Brain microvascular endothelial cell (primary cell): ENCODE data around the gene PTAFR.

Experiments
- DNase-seq: peaks from one replicate; pipeline ENCODE4 v3.0.0-alpha.2; 2020
- H3K27ac ChIP-seq: fragments of 250-450 bp; sonication (Bioruptor Pico); 2 replicates; pipeline ENCODE4 v1.5.1; 2020; ENCODE audit warnings: mild to moderate bottlenecking, moderate library complexity
- H3K27me3 ChIP-seq: fragments of 250-450 bp; sonication (Bioruptor Pico); replicated peaks from 2 replicates; pipeline ENCODE4 v1.5.1; 2020; ENCODE audit warnings: mild to moderate bottlenecking
- H3K36me3 ChIP-seq: fragments of 250-450 bp; sonication (Bioruptor Pico); replicated peaks from 2 replicates; pipeline ENCODE4 v1.5.1; 2020; ENCODE audit warnings: mild to moderate bottlenecking
- H3K4me3 ChIP-seq: 2 replicates; pipeline ENCODE4 v1.5.1; 2011; ENCODE audit warnings: low read depth, mild to moderate bottlenecking, control low read depth, low read length, moderate library complexity
- in situ Hi-C: cut with HindIII; loops from 2 replicates; pipeline ENCODE4 v1.10.0; 2017; ENCODE audit warnings: low sequenced_read_pairs, low pct_ligation_motif_present
- TF ChIP-seq, protein P1 (sequence below): IDR thresholded peaks from 2 replicates; pipeline ENCODE4 v1.5.1; 2011; ENCODE audit warnings: low read depth, mild to moderate bottlenecking, moderate library complexity, low read length, control low read depth, inconsistent platforms; ENCODE audit errors: missing control alignments

The PTAFR gene

GRCh38 chr1:28200234-28200873 lies 23.9 kb upstream of the PTAFR start:
- TF ChIP-seq, protein P1, sequence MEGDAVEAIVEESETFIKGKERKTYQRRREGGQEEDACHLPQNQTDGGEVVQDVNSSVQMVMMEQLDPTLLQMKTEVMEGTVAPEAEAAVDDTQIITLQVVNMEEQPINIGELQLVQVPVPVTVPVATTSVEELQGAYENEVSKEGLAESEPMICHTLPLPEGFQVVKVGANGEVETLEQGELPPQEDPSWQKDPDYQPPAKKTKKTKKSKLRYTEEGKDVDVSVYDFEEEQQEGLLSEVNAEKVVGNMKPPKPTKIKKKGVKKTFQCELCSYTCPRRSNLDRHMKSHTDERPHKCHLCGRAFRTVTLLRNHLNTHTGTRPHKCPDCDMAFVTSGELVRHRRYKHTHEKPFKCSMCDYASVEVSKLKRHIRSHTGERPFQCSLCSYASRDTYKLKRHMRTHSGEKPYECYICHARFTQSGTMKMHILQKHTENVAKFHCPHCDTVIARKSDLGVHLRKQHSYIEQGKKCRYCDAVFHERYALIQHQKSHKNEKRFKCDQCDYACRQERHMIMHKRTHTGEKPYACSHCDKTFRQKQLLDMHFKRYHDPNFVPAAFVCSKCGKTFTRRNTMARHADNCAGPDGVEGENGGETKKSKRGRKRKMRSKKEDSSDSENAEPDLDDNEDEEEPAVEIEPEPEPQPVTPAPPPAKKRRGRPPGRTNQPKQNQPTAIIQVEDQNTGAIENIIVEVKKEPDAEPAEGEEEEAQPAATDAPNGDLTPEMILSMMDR: no peak
- Histone ChIP-seq H3K4me3 (no peak overlapping the region), H3K27ac (no peak overlapping the region), H3K36me3 (peaks cover 56% of the 10 kb centered on the region), H3K27me3 (no peaks in the 10 kb centered on the region)
- DNase-seq: no peak
- in situ Hi-C loops: no loop called here

DNA sequence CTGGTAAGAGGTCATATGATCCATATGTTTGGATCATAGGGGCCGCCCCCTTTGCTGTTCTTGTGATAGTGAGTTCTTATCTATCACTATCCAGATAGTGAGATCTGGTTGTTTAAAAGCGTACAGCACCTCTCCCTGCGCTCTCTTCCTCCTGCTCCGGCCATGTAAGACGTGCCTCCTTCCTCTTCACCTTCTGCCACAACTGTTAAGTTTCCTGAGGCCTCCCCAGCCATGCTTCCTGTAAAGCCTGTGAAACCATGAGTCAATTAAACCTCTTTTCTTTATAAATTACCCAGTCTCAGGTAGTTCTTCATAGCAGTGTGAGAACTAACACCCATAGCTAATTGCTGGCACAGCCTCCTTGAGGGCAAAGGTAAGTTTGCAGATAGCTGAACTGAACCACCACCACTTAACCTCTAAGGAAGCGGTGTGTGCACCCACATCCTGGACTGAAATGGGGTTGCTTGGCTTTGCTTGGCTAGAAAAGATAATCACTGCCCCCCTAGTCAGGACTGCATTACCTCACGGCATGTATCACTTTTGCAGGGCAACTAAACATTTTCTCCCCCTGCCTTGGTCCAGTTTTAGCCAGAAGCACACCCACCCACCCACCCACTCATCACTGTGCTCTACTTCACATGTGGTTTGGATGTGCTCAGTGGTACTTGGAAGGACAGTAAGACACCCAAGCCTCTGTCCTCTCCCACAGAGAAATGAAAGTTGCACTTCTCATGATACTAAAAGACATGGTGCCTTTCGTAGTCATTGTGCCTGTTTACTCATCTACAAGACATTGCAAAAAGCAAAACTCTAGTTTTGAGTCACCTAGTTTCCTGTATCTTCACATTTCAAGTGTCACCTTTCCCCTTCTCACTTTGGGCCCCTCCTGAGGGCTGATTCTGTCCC lies 23.1 kb upstream of the PTAFR start:
- Histone ChIP-seq H3K27ac (no peak overlapping the region), H3K27me3 (no peaks in the 10 kb centered on the region), H3K36me3 (peaks cover 49% of the 10 kb centered on the region), H3K4me3 (no peak overlapping the region)
- in situ Hi-C loops: no loop called here
- DNase-seq: no peak
- TF ChIP-seq, protein P1: no peak

DNA sequence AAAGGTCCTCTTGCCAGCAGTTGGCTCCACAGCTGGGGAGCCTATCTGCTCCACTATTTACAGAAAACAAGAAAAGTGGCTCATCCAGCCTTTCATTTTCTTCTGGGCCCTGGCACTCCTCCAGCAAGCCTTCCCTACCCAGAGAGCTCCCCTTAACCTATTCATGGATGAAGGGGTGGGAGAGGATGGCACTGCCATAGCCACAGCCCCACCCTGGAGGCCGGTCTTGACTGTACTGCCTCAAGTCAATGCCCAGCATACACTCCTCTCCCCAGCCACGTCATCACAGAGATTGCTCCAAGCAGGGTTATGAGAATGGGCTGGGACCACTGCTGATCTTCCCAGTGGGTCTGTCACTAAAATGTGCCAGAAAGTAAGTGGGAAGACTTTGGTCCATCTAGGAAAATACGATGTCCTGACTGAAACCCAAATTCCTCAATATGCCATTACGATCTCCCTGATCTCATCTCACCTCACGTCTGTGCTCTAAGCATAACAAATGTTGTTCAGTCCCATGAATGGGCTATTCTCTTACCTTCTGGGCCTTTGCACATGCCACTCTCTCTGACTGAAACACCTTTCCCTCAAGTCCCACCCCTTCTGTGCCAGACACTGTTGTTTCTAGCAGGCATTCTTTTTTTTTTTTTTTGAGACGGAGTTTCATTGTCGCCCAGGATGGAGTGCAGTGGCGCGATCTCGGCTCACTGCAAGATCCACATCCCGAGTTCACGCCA lies 21.4 kb upstream of the PTAFR start:
- H3K4me3 ChIP-seq: no peak overlapping the region

DNA sequence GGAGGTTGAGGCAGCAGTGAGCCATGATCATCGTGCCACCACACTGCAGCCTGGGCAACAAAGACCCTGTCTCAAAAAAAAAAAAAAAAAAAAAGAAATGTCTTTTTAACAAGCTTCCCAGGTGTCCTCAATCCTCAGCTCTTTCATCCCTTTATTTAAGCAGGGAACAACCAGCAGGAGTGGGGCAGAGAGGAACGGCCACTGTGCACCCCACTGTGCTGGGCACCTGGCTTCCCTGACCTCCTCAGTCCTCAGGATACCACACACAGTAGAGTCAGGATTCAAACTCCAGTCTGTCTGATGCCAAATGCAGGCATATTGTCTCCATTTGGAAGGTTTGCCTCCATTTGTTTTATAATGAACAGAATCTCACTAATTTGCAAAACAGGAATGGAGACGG lies 19.8 kb upstream of the PTAFR start:
- H3K36me3 ChIP-seq: peaks cover 29% of the 10 kb centered on the region
- H3K27me3 ChIP-seq: no peaks in the 10 kb centered on the region
- DNase-seq: no peak
- no peak overlapping the region for H3K4me3 ChIP-seq
- no peak overlapping the region for H3K27ac ChIP-seq
- in situ Hi-C loops: no loop called here
- TF ChIP-seq, protein P1: no peak

More for the DNA sequence above, 21.4 kb upstream of the PTAFR start:
- Histone ChIP-seq H3K27me3 (no peaks in the 10 kb centered on the region), H3K27ac (no peak overlapping the region), H3K36me3 (peaks cover 33% of the 10 kb centered on the region)
- TF ChIP-seq, protein P1: no peak
- DNase-seq: no peak
- in situ Hi-C loops: no loop called here

DNA sequence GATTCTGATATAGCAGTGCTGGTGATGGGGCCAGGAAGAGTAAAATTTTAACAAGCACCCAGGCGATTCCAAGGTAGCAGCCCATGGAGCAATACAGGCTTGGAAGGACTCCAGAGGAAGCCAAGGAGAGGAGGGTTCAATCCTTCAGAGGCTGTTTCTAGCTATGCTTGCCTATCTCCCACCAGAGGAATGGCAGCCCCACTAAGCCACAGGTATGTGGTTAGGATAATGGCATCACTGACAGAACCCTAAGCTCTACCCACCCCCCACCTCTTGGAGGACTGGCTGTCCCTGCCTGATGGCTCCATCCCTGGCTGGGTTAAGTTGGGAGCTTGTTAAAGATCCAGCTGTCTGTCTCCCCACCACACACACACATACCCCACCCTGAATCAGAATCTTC lies 19.3 kb upstream of the PTAFR start:
- Histone ChIP-seq H3K36me3 (peaks cover 23% of the 10 kb centered on the region), H3K27me3 (no peaks in the 10 kb centered on the region), H3K4me3 (no peak overlapping the region), H3K27ac (no peak overlapping the region)
- in situ Hi-C loops: no loop called here
- TF ChIP-seq, protein P1: no peak
- no peak for DNase-seq
